C4-2B (cell line): ENCODE data around the gene CAMK2N1.

Experiments
- H3K27ac ChIP-seq: fragments of 450-650 bp; 2 replicates; pipeline ENCODE4 v1.5.1; 2017
- ZFX ChIP-seq: fragments of 450-650 bp; IDR thresholded peaks from 2 replicates; pipeline ENCODE4 v1.6.1; 2017
- TF ChIP-seq, protein P1 (sequence below): fragments of 450-650 bp; conservative IDR thresholded peaks from 2 replicates; pipeline ENCODE4 v1.5.1; 2017; ENCODE audit warnings: mild to moderate bottlenecking

Gene CAMK2N1

DNA sequence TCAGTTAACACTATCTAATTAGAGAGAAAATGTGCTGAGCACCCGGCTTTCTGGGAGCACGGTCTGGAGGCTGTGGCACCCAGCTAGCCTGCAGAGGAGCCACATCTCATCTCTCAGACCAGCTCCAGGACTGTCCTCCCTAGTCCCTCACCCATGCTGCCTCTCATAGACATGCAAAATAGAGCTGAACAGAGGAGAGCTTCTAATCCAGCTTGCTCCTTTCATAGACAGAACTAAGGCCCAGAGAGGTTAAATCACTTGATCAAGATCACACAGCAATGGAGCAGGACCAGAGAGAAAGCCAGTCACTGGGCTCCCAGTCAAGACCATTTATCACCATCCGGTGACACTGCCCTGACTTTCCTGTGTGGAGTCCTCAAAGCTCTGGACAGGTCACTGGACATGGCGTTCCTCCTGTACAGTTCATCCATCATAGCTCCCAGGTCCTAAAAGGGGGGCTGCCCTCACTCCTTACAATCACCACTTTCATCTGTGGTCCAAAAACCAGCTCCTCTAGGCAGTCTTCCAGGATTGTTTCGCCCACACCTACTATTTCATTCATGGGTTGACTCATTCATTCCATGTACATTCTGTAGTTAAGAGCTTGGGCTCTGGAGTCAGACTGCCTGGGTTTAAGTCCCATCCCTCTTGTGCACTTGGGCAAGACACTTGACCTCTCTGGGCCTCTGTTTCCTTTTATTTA lies 8.8 kb upstream of the CAMK2N1 start:
- TF ChIP-seq ZFX: no peak
- H3K27ac ChIP-seq: peak overlapping the region; percentile 4; the same call in 1 of the 2 replicates

DNA sequence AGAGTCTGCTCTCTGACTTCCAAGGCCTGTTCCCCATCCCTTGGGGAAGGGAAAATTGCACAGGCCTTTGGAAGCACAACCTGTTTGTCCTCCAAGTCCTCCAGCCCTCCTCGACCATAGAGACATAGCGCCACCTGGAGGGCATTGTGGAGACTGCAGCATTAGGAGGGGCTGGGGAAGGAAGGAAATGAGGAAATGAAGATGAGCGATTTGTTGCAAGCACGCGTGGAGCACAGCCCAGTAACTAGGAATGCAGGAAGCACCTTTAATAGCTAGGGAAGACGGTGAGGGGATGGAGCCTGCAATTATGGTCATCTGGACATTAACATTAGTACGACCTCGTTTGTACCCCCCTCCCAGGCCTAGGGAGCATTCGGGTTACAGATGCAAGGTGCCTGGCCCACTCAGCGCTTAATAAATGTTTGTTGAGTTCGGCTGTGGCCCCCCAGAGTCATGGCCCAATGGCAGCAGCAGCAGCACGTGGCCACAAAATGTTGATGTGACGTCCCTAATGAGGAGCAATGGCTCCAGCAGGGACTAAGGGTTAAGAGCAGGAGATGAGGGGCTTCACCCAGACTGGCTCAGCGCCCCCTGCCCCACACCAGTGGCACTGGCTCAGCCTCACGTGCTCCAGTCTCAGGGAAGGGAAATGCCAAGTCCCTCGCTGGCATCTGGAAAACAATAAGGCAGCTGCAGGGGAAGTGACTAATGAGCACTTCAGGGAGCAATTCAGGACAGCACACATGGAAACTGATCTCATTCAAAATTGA lies 8.0 kb upstream of the CAMK2N1 start:
- peak overlapping the region; percentile 29; the same call in 1 of the 2 replicates for H3K27ac ChIP-seq
- TF ChIP-seq ZFX: no peak
- TF ChIP-seq, protein P1, sequence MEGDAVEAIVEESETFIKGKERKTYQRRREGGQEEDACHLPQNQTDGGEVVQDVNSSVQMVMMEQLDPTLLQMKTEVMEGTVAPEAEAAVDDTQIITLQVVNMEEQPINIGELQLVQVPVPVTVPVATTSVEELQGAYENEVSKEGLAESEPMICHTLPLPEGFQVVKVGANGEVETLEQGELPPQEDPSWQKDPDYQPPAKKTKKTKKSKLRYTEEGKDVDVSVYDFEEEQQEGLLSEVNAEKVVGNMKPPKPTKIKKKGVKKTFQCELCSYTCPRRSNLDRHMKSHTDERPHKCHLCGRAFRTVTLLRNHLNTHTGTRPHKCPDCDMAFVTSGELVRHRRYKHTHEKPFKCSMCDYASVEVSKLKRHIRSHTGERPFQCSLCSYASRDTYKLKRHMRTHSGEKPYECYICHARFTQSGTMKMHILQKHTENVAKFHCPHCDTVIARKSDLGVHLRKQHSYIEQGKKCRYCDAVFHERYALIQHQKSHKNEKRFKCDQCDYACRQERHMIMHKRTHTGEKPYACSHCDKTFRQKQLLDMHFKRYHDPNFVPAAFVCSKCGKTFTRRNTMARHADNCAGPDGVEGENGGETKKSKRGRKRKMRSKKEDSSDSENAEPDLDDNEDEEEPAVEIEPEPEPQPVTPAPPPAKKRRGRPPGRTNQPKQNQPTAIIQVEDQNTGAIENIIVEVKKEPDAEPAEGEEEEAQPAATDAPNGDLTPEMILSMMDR: peak; percentile 83

DNA sequence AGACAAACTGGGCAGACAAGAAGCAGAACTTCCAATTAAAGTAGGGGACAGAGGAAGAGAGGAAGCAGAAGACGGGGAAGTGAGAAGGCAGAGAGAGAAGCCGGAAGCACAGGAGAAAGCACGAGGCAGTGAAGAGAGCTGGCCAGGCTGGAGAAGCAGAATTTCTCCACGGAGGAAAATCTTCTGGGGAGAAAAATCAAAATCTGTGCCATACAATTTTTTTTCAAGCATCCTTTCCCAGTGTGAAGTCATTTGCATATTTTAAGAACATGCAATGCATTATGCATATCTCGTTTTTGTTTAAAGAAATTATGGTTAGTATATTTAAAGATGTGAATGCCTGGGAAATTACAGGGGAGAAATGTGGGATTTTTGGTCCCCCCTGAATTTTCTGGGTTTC lies 7.3 kb upstream of the CAMK2N1 start:
- TF ChIP-seq, protein P1: no peak
- TF ChIP-seq ZFX: no peak
- peak overlapping the region; percentile 29; the same call in 1 of the 2 replicates for H3K27ac ChIP-seq

DNA sequence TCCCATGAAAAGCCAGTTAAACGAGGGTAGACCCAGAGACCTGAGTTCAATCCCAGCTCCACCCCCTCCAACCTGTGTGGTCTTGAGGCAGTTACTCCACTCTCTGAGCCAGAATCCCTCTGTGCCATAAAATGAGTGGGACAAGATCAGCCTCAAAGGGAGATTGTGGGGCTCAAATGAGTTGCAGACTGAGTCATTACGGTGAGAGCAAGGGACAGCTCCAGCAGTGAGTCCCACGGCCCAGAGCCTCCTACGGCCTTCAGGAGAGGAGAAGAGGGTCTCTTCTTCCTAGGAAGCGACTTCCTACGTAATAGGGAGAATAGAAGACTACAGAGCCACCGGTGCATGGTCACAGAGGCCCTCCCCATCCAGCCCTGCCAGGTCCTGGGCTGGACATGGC lies 6.7 kb upstream of the CAMK2N1 start:
- TF ChIP-seq, protein P1: no peak
- no peak for TF ChIP-seq ZFX
- peak overlapping the region; percentile 1; the same call in 1 of the 2 replicates for H3K27ac ChIP-seq

DNA sequence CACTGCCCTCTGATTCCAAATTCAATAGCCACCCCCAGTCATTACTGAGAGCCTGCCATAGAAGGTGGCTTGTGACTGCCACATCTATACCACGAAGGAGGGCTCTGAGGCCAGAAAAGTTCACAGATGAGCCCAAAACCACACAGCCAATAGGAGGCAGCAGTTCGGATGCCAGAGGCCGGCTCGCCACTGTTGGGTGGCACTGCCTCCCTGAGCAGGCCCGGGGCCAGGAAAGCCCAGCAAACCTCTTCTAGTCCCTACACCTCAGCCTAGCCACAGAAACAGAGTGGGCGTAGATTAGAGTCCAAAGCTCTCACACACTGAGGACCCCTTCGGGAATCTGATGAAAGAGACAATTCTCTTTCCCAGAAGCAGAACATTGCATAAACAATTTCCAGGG lies 5.9 kb upstream of the CAMK2N1 start:
- TF ChIP-seq, protein P1: no peak
- no peak for TF ChIP-seq ZFX

DNA sequence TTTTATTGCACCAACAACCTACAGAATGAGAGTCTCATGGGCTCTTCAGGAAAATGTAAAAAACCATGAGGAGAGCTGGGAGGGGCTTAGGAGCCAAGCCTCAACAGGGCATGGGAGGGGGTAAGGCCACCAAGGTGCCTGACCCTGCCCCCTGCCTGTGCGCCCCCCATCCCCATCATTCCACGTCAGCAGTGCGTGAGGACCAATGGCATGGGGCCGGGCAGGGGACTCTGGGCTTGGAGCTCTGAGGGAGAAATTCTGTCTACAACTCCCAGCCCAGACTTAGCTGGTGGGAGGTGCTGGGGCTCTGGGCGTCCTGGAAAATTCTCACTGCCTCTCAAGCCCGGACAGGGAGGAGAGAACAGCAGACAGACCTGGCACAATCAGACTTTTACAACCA lies 5.2 kb upstream of the CAMK2N1 start:
- H3K27ac ChIP-seq: peak overlapping the region; percentile 1; the same call in 1 of the 2 replicates
- TF ChIP-seq ZFX: no peak
- TF ChIP-seq, protein P1: no peak

More for the DNA sequence above, 5.9 kb upstream of the CAMK2N1 start:
- H3K27ac ChIP-seq: peak overlapping the region; percentile 1; the same call in 1 of the 2 replicates

DNA sequence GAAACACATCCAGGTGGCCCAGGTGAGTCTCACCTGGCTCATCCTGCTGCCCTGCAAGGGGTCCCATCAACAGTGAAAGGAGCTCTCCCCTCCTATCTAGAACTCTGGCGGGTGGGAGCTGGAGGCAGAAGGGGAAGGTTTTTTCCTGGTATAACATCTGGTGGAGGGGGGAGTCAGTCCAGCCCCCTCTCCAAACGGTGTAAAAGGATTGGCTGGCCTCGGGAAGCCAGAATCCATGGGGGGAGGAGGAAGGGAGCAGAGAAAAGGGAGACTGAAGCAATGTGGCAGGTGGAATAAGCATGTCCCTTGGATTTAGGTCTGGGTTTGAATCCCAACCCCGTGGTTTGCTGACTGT lies 1.2 kb upstream of the CAMK2N1 start:
- TF ChIP-seq, protein P1: no peak
- TF ChIP-seq ZFX: no peak
- peak overlapping the region; percentile 62; the same call in 1 of the 2 replicates for H3K27ac ChIP-seq
